22Rv1 (cell line): Measurements from ENCODE around the gene PPCDC.

Experiments used
- ZFX ChIP-seq: fragments of 450-650 bp; IDR thresholded peaks from 2 replicates; pipeline ENCODE4 v1.6.1; 2017; ENCODE audit warnings: antibody characterized with exemption, borderline replicate concordance
- TF ChIP-seq, protein P1 (sequence below): fragments of 450-650 bp; IDR thresholded peaks from 2 replicates; pipeline ENCODE4 v1.5.1; 2017; ENCODE audit warnings: mild to moderate bottlenecking

DNA sequence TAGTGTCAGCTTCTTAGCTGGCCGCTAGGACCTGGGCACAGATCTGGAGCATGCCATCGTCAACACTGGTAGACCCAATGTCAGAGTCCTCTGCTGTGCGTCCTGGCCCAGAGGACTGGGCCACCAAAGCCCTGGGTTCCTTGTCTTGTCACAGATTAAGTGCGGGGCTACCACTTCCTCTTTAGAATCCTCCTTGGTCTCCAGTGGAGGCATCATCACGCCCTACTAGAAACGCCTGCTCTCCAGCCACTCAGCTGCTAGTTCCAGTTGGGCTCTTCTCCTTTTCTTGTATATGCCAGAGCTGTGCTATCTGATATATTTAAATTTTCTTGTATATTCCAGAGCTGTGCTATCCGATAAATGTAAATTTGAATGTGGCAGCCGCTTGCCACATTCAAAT, 11.2 kb downstream of the PPCDC start:
- TF ChIP-seq, protein P1, sequence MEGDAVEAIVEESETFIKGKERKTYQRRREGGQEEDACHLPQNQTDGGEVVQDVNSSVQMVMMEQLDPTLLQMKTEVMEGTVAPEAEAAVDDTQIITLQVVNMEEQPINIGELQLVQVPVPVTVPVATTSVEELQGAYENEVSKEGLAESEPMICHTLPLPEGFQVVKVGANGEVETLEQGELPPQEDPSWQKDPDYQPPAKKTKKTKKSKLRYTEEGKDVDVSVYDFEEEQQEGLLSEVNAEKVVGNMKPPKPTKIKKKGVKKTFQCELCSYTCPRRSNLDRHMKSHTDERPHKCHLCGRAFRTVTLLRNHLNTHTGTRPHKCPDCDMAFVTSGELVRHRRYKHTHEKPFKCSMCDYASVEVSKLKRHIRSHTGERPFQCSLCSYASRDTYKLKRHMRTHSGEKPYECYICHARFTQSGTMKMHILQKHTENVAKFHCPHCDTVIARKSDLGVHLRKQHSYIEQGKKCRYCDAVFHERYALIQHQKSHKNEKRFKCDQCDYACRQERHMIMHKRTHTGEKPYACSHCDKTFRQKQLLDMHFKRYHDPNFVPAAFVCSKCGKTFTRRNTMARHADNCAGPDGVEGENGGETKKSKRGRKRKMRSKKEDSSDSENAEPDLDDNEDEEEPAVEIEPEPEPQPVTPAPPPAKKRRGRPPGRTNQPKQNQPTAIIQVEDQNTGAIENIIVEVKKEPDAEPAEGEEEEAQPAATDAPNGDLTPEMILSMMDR: no peak
- no peak for TF ChIP-seq ZFX
